ENCODE measurements around the gene ABRAXAS1. TPM values are rescaled to one million over a fixed set of nuclear protein-coding genes. Genes with fewer than 3 reads are reported as not detected.

ABRAXAS1 gene
- total and polyA plus RNA-seq, 2 of the 13 experiments (the other 11 are each of a cell fraction or from before 2014, with no cell fraction given) = 14.1 to 14.7 TPM

DNA sequence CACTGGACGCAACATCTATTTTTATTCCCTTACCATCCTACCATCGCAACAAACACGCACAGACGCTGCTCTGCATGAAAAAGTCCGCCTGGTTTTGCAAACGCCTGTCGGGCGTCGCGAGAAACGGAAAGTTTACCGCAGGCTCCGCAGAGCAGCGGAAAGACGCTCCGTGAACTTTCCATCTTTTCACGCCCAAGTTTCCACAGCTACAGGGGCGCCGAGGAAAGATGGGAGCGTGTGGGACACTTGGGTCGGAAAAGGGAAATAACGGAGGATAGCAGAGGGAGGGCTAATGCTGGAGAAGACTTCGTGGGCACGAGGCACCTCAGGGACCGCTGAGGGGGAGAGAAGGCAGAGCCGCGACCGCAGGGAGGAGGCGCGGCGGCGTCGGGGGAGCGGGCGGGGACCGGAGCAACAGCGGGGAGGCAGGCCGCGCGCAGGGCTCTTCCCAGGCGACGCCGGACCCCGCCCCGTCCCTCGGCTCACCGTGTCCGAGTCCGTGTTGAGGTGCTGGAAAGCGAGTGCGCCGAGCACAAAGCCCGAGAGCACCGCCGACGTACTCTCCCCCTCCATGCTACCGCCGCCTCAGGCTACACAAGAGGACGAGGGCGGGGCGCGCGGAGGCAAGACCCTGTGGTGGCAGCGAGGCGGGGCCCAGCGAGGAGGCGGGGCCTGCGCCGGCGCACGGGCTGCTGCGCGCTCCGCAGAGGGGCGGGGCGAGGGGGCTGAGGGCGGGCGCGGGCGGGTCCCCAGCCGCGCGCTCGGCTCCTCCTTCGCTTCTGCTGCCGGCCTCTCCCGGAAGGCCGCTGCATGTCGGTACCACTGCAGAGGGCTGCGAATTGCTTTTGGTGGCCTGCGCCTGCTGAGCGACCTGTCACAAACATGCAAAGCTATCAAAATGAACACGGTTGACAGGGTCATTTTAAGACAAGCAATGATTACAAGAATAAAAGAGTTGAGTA lies at the start of gene ABRAXAS1 (continued):
- TF ChIP-seq PHF21A (CRISPR knock-in tag; IDR thresholded peaks at IDR 0.05) (no peak), NCOA5 (CRISPR knock-in tag; IDR thresholded peaks at IDR 0.05) (no peak), ZNF883 (CRISPR knock-in tag; IDR thresholded peaks at IDR 0.05; ENCODE audit: not compliant biosample characterization) (peak; percentile 96), PITX1 (CRISPR knock-in tag; IDR thresholded peaks at IDR 0.05) (no peak), NR2F1 (CRISPR knock-in tag; IDR thresholded peaks at IDR 0.05) (no peak), HDAC1 (CRISPR knock-in tag; IDR thresholded peaks at IDR 0.05) (peak; percentile 60), ZNF850 (CRISPR knock-in tag; conservative IDR thresholded peaks at IDR 0.05) (no peak), ZNF746 (CRISPR knock-in tag; IDR thresholded peaks at IDR 0.05) (peak; percentile 84), CBX5 (CRISPR knock-in tag; IDR thresholded peaks at IDR 0.05; ENCODE audit: borderline replicate concordance) (no peak), ZSCAN20 (CRISPR knock-in tag; IDR thresholded peaks at IDR 0.05; ENCODE audit: borderline replicate concordance) (0 out of 2 replicates have a peak, but pooled peaks have one; percentile 74), ETV5 (CRISPR knock-in tag; IDR thresholded peaks at IDR 0.05; ENCODE audit: borderline replicate concordance) (peak; percentile 41; the same call in 1 of the 2 replicates), PHB2 (IDR thresholded peaks at IDR 0.05; ENCODE audit: partially characterized antibody) (no peak), SUZ12 (IDR thresholded peaks at IDR 0.05; ENCODE audit: low read depth, low read length) (no peak), POLR2AphosphoS5 (IDR thresholded peaks at IDR 0.05; ENCODE audit: low read depth, low read length) (peak; percentile 89), MAFG (CRISPR knock-in tag; IDR thresholded peaks at IDR 0.05) (0 out of 2 replicates have a peak, but pooled peaks have one; percentile 53), ZSCAN25 (CRISPR knock-in tag; IDR thresholded peaks at IDR 0.05) (peak; percentile 93), ZNF749 (CRISPR knock-in tag; IDR thresholded peaks at IDR 0.05; ENCODE audit: borderline replicate concordance) (peak; percentile 95), ZNF431 (CRISPR knock-in tag; IDR thresholded peaks at IDR 0.05; ENCODE audit: borderline replicate concordance, low read depth) (peak; percentile 44; the same call in 1 of the 2 replicates)
- TF ChIP-seq, protein P1, sequence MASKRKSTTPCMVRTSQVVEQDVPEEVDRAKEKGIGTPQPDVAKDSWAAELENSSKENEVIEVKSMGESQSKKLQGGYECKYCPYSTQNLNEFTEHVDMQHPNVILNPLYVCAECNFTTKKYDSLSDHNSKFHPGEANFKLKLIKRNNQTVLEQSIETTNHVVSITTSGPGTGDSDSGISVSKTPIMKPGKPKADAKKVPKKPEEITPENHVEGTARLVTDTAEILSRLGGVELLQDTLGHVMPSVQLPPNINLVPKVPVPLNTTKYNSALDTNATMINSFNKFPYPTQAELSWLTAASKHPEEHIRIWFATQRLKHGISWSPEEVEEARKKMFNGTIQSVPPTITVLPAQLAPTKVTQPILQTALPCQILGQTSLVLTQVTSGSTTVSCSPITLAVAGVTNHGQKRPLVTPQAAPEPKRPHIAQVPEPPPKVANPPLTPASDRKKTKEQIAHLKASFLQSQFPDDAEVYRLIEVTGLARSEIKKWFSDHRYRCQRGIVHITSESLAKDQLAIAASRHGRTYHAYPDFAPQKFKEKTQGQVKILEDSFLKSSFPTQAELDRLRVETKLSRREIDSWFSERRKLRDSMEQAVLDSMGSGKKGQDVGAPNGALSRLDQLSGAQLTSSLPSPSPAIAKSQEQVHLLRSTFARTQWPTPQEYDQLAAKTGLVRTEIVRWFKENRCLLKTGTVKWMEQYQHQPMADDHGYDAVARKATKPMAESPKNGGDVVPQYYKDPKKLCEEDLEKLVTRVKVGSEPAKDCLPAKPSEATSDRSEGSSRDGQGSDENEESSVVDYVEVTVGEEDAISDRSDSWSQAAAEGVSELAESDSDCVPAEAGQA (IDR thresholded peaks at IDR 0.05; ENCODE audit: low read depth) = 0 out of 2 replicates have a peak, but pooled peaks have one; percentile 44
- TF ChIP-seq, protein P1 (CRISPR knock-in tag; IDR thresholded peaks at IDR 0.05; ENCODE audit: borderline replicate concordance) = no peak
- TF ChIP-seq, protein P2, sequence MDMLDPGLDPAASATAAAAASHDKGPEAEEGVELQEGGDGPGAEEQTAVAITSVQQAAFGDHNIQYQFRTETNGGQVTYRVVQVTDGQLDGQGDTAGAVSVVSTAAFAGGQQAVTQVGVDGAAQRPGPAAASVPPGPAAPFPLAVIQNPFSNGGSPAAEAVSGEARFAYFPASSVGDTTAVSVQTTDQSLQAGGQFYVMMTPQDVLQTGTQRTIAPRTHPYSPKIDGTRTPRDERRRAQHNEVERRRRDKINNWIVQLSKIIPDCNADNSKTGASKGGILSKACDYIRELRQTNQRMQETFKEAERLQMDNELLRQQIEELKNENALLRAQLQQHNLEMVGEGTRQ (IDR thresholded peaks at IDR 0.05; ENCODE audit: low read depth, low read length) = no peak
- TF ChIP-seq, protein P2 (CRISPR knock-in tag; IDR thresholded peaks at IDR 0.05; ENCODE audit: borderline replicate concordance) = no peak

Data from HepG2 (cell line).